ENCODE data around the gene PRICKLE3. TPM values are rescaled to one million over a fixed set of nuclear protein-coding genes. Genes with fewer than 3 reads are reported as not detected.

Gene PRICKLE3
- total RNA-seq, 2 donors from 2014 or later = 16.7 to 25.5 TPM

DNA sequence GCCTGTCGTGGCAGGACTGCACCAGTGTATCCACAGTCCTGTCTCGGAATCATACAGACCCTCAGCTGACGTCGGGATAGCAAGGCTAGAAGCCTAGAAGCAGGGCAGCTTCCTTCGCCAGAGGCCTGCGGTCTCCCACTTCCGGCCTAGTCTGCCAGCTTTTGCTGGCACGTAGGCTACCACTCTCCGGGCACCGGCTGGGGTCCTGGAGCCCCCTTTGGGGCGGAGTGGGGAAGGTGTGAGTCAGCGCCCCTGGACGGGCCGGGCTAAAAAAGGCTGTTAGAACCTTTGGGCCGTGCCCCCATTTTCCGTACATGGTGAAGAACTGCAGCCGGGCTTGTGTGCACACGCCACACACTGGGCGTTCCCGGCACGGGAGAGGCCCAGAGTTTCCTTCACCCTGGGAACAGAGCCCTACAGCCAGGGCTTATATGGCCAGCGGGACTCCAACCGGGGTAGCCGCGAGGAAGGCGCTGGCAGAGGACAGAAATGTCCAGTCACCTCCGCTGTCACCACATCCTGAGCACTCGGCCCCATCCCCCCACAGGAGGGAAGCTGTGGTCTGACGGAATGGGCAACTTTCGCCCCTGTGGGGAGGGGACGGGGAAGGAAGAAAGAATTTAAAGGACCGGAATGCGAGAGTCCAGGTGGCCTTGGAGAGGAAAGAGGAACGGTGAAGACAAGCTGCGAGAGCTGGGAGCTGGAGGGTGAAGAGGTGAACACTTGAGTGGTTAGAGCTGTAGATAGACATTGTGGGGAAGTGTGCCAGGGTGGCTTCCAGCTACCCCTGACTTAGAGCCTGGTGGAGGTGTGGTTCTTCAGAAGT, 19.0 kb downstream of the PRICKLE3 start:
- H3K36me3 ChIP-seq = no peaks in the 10 kb centered on the region
- H3K4me3 ChIP-seq = peak overlapping the region; percentile 25
- TF ChIP-seq, protein P1, sequence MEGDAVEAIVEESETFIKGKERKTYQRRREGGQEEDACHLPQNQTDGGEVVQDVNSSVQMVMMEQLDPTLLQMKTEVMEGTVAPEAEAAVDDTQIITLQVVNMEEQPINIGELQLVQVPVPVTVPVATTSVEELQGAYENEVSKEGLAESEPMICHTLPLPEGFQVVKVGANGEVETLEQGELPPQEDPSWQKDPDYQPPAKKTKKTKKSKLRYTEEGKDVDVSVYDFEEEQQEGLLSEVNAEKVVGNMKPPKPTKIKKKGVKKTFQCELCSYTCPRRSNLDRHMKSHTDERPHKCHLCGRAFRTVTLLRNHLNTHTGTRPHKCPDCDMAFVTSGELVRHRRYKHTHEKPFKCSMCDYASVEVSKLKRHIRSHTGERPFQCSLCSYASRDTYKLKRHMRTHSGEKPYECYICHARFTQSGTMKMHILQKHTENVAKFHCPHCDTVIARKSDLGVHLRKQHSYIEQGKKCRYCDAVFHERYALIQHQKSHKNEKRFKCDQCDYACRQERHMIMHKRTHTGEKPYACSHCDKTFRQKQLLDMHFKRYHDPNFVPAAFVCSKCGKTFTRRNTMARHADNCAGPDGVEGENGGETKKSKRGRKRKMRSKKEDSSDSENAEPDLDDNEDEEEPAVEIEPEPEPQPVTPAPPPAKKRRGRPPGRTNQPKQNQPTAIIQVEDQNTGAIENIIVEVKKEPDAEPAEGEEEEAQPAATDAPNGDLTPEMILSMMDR (IDR thresholded peaks at IDR 0.05) = no peak
- H3K4me1 ChIP-seq = no peaks in the 10 kb centered on the region
- no peaks in the 10 kb centered on the region for H3K27me3 ChIP-seq
- H3K9me3 ChIP-seq = no peaks in the 10 kb centered on the region
- peak; percentile 66 for DNase-seq
- peak overlapping the region; percentile 91 for H3K27ac ChIP-seq
- H3K9ac ChIP-seq (ENCODE audit: low read depth in 2 of 2, low read length in 2 of 2) = peak overlapping the region; percentile 70 to 81
- intact Hi-C loops (cut with DNase I) = no loop called here

DNA sequence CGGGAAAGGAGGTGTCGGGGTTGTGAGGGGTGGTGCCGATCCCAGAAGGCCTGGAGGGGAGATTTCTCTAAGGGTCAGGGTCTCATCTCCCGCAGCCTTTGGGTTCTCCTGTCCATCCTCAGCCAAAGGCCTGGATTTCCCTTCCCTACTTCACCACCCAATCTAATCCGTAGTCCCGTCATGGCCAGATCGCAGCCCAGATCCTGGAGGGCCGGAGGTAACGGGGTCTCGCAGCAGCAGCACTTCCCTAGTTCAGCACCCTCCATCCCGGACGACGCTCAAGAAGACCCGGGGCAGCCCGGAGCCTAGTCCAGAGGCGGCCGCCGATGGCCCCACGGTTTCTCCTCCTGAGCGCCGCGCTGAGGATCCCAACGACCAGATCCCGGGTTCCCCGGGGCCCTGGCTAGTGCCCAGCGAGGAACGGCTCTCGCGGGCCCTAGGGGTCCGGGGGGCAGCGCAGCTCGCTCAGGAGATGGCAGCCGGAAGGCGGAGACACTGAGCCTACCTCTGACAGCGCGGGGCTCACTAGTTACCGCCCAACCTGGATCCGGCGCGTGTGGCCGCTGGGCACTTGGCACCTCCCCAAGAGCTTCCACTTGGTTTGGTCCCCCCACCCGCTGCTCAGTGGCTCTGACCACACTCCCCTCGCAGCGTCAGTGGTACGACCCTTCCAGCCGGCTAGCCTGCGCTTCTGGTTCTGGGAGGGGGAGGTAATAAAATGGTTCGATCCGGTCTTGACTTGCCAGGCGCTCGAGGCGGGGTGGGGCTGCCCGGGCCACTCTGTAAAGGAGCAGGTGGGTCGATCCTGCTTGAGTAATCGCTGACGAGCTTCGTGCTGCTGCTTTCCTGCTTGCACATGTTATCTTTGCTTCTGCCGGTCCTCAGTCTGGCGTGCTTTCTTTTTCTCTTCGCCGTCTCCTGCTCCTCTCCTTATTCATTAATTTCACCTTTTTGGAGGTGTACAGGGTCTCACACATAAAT, 20.0 kb downstream of the PRICKLE3 start:
- Histone ChIP-seq H3K9me3 (no peaks in the 10 kb centered on the region), H3K27me3 (no peaks in the 10 kb centered on the region), H3K36me3 (no peaks in the 10 kb centered on the region), H3K27ac (peak overlapping the region; percentile 91), H3K9ac (ENCODE audit: low read depth in 2 of 2, low read length in 2 of 2) (peak overlapping the region; percentile 70 to 81), H3K4me3 (peak overlapping the region; percentile 25), H3K4me1 (no peaks in the 10 kb centered on the region)
- intact Hi-C loops (cut with DNase I) = no loop called here
- DNase-seq = peak; percentile 86
- TF ChIP-seq, protein P1 (IDR thresholded peaks at IDR 0.05) = no peak

DNA sequence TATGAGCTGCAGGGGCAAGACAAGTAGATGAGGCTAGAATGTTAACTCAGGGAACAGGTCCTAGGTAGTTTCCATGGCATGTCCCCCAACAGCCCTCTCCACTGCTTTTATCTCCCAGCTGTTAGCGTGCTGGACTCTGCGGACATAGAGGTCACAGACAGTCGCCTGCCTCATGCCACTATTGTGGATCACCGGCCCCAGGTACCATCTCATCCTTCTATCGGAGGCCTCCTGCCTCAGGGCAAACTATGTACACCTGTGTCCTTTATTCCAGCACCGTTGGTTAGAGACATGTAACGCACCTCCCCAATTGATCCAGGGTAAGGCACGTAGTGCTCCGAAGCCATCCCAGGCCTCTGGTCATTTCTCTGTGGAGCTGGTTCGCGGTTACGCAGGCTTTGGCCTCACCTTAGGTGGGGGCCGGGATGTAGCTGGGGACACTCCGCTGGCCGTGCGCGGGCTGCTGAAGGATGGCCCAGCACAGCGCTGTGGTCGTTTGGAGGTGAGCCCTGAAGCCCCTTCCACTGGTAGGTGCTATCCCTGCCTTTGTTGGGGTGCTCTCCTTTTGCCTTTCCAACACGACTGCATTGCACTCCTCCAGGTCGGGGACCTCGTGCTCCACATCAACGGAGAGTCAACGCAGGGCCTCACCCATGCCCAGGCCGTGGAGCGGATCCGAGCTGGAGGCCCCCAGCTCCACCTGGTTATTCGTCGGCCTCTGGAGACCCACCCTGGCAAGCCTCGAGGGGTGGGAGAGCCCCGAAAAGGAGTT, 21.4 kb downstream of the PRICKLE3 start:
- no peaks in the 10 kb centered on the region for H3K9me3 ChIP-seq
- H3K27me3 ChIP-seq = no peaks in the 10 kb centered on the region
- no peaks in the 10 kb centered on the region for H3K36me3 ChIP-seq
- intact Hi-C loops (cut with DNase I) = no loop called here
- H3K4me3 ChIP-seq = no peak overlapping the region
- DNase-seq = no peak
- no peaks in the 10 kb centered on the region for H3K4me1 ChIP-seq
- peak overlapping the region in 1 of 2 donors; percentile 40 for H3K9ac ChIP-seq (ENCODE audit: low read depth in 2 of 2, low read length in 2 of 2)
- H3K27ac ChIP-seq = peak overlapping the region; percentile 75
- TF ChIP-seq, protein P1 (IDR thresholded peaks at IDR 0.05) = no peak

DNA sequence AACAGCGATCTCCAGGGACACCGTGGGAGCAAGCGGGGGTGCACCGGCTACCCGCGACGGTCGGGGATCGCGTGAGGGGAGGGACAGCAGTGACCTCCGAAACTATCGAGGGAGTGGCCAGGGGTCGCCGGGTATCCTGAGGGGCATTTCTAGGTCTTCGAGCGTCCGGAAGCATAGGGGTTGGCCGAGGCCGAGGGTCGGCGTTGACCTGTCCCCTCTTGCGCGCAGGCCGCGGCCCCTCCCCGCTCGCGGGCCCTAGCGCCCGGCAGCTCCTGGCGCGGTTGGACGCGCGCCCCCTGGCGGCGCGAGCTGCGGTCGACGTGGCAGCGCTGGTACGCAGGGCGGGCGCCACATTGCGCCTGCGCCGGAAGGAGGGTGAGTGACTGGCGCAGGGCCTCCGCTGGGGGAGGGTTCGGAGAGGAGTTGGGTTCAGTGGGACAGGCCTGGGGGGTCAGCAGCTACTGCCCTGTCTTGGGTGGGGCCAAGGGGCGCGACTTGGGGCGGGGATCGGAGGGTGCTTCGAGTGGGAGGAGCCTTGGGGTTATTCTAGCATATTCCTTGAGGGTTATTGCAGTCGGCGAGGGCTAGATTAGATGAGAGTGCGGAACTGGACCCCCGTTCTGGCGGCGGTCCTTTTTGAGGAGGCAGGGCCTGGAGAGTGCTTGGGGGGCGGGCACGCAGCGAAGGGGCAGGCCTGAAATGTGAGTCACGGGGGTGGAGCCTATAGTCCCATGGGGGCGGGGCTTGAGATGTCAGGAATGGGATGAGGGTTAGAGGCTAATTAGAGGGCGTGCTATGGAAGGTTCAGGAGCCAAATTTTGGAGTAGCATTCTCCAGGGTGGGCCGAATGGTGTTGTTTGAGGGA, 22.4 kb downstream of the PRICKLE3 start:
- H3K36me3 ChIP-seq = no peaks in the 10 kb centered on the region
- H3K9ac ChIP-seq (ENCODE audit: low read depth in 2 of 2, low read length in 2 of 2) = peak overlapping the region; percentile 61 to 72
- H3K4me1 ChIP-seq = no peaks in the 10 kb centered on the region
- TF ChIP-seq, protein P1 (IDR thresholded peaks at IDR 0.05) = peak; percentile 65
- peak; percentile 92 for DNase-seq
- H3K9me3 ChIP-seq = no peaks in the 10 kb centered on the region
- peak overlapping the region; percentile 75 for H3K27ac ChIP-seq
- intact Hi-C loops (cut with DNase I) = no loop called here
- H3K4me3 ChIP-seq = peak overlapping the region; percentile 26
- H3K27me3 ChIP-seq = no peaks in the 10 kb centered on the region

Measured in colonic mucosa (tissue), 4 donors.